Measurements from ENCODE around the gene PHF1.

Gene PHF1

GRCh38 chr6:33455051-33455450 is 44.2 kb downstream of the PHF1 start:
- Histone ChIP-seq H3K4me2 (ENCODE audit: low read length) (peak overlapping the region; percentile 79), H3K4me3 (ENCODE audit: low read length) (peak overlapping the region; percentile 100), H3F3A (ENCODE audit: control insufficient read depth, insufficient read depth) (peaks cover 10% of the 10 kb centered on the region), H3K36me3 (ENCODE audit: control insufficient read depth, low read length) (peaks cover 22% of the 10 kb centered on the region), H3K4me1 (ENCODE audit: control insufficient read depth, low read length) (peaks cover 19% of the 10 kb centered on the region), H3K27me3 (ENCODE audit: control insufficient read depth, low read length) (no peaks in the 10 kb centered on the region), H3K9me3 (ENCODE audit: control insufficient read depth, insufficient read depth, low read length) (no peaks in the 10 kb centered on the region), H3K79me2 (ENCODE audit: control insufficient read depth, low read length) (peaks cover 38% of the 10 kb centered on the region), H3K9me2 (replicated peaks; ENCODE audit: control insufficient read depth, low read length) (no peaks in the 10 kb centered on the region), H3K27ac (ENCODE audit: low read depth, low read length) (no peak overlapping the region), H4K20me1 (ENCODE audit: control insufficient read depth, insufficient read depth, low read depth, low read length) (no peaks in the 10 kb centered on the region)
- TF ChIP-seq EZH2phosphoT487 (IDR thresholded peaks at IDR 0.05; ENCODE audit: borderline replicate concordance, low read length) = no peak
- no peak for TF ChIP-seq CTCF (IDR thresholded peaks at IDR 0.05; ENCODE audit: low read depth, low read length, poor library complexity, severe bottlenecking)

- no peaks in the 10 kb centered on the region for H3K9me2 ChIP-seq (replicated peaks; ENCODE audit: control insufficient read depth, low read length)
- no peaks in the 10 kb centered on the region for H3K27me3 ChIP-seq (ENCODE audit: control insufficient read depth, low read length)
- H3K4me3 ChIP-seq (ENCODE audit: low read length) = no peak overlapping the region
- peaks cover 5% of the 10 kb centered on the region; the same call in 1 of the 2 replicates for H3F3A ChIP-seq (ENCODE audit: control insufficient read depth, insufficient read depth)
- no peak overlapping the region for H3K27ac ChIP-seq (ENCODE audit: low read depth, low read length)
- H3K9me3 ChIP-seq (ENCODE audit: control insufficient read depth, insufficient read depth, low read length) = no peaks in the 10 kb centered on the region
- H3K4me2 ChIP-seq (ENCODE audit: low read length) = no peak overlapping the region
- H3K79me2 ChIP-seq (ENCODE audit: control insufficient read depth, low read length) = peaks cover 38% of the 10 kb centered on the region
- peaks cover 22% of the 10 kb centered on the region for H3K36me3 ChIP-seq (ENCODE audit: control insufficient read depth, low read length)
- H4K20me1 ChIP-seq (ENCODE audit: control insufficient read depth, insufficient read depth, low read depth, low read length) = no peaks in the 10 kb centered on the region
- H3K4me1 ChIP-seq (ENCODE audit: control insufficient read depth, low read length) = peaks cover 20% of the 10 kb centered on the region
- TF ChIP-seq EZH2phosphoT487 (IDR thresholded peaks at IDR 0.05; ENCODE audit: borderline replicate concordance, low read length) = no peak
These were observed 45.3 kb downstream of the PHF1 start for GRCh38 chr6:33456156-33456555.

GRCh38 chr6:33458676-33459075 is 47.9 kb downstream of the PHF1 start:
- TF ChIP-seq CTCF (IDR thresholded peaks at IDR 0.05; ENCODE audit: low read depth, low read length, poor library complexity, severe bottlenecking) (no peak), EZH2phosphoT487 (IDR thresholded peaks at IDR 0.05; ENCODE audit: borderline replicate concordance, low read length) (no peak)
- Histone ChIP-seq H3K9me2 (replicated peaks; ENCODE audit: control insufficient read depth, low read length) (no peaks in the 10 kb centered on the region), H3K4me2 (ENCODE audit: low read length) (no peak overlapping the region)

GRCh38 chr6:33459226-33459625 is 48.4 kb downstream of the PHF1 start:
- no peak overlapping the region for H3K4me2 ChIP-seq (ENCODE audit: low read length)
- H3K4me1 ChIP-seq (ENCODE audit: control insufficient read depth, low read length) = peaks cover 13% of the 10 kb centered on the region
- peaks cover 19% of the 10 kb centered on the region for H3K36me3 ChIP-seq (ENCODE audit: control insufficient read depth, low read length)
- no peaks in the 10 kb centered on the region for H3K9me3 ChIP-seq (ENCODE audit: control insufficient read depth, insufficient read depth, low read length)
- H4K20me1 ChIP-seq (ENCODE audit: control insufficient read depth, insufficient read depth, low read depth, low read length) = no peaks in the 10 kb centered on the region
- TF ChIP-seq EZH2phosphoT487 (IDR thresholded peaks at IDR 0.05; ENCODE audit: borderline replicate concordance, low read length) (no peak), CTCF (IDR thresholded peaks at IDR 0.05; ENCODE audit: low read depth, low read length, poor library complexity, severe bottlenecking) (no peak)
- H3K27me3 ChIP-seq (ENCODE audit: control insufficient read depth, low read length) = no peaks in the 10 kb centered on the region
- no peaks in the 10 kb centered on the region for H3K9me2 ChIP-seq (replicated peaks; ENCODE audit: control insufficient read depth, low read length)
- no peak overlapping the region for H3K4me3 ChIP-seq (ENCODE audit: low read length)
- H3K79me2 ChIP-seq (ENCODE audit: control insufficient read depth, low read length) = peaks cover 24% of the 10 kb centered on the region
- no peak overlapping the region for H3K27ac ChIP-seq (ENCODE audit: low read depth, low read length)
- no peaks in the 10 kb centered on the region for H3F3A ChIP-seq (ENCODE audit: control insufficient read depth, insufficient read depth)

More at GRCh38 chr6:33458676-33459075, 47.9 kb downstream of the PHF1 start:
- peaks cover 13% of the 10 kb centered on the region for H3K4me1 ChIP-seq (ENCODE audit: control insufficient read depth, low read length)
- peaks cover 29% of the 10 kb centered on the region for H3K79me2 ChIP-seq (ENCODE audit: control insufficient read depth, low read length)
- H3K9me3 ChIP-seq (ENCODE audit: control insufficient read depth, insufficient read depth, low read length) = no peaks in the 10 kb centered on the region
- no peak overlapping the region for H3K27ac ChIP-seq (ENCODE audit: low read depth, low read length)
- H3F3A ChIP-seq (ENCODE audit: control insufficient read depth, insufficient read depth) = peaks cover 3% of the 10 kb centered on the region; the same call in 1 of the 2 replicates
- no peaks in the 10 kb centered on the region for H4K20me1 ChIP-seq (ENCODE audit: control insufficient read depth, insufficient read depth, low read depth, low read length)
- no peak overlapping the region for H3K4me3 ChIP-seq (ENCODE audit: low read length)
- peaks cover 22% of the 10 kb centered on the region for H3K36me3 ChIP-seq (ENCODE audit: control insufficient read depth, low read length)
- H3K27me3 ChIP-seq (ENCODE audit: control insufficient read depth, low read length) = no peaks in the 10 kb centered on the region
